Measurements from ENCODE around the gene PTDSS2. TPM values are rescaled to one million over a fixed set of nuclear protein-coding genes. Genes with fewer than 3 reads are reported as not detected.
A peak's percentile ranks its signal among the peaks of the same experiment; 100 is the strongest.

PTDSS2 gene
- total RNA-seq, 1 experiment from 2014 or later, result 28.2 TPM

DNA sequence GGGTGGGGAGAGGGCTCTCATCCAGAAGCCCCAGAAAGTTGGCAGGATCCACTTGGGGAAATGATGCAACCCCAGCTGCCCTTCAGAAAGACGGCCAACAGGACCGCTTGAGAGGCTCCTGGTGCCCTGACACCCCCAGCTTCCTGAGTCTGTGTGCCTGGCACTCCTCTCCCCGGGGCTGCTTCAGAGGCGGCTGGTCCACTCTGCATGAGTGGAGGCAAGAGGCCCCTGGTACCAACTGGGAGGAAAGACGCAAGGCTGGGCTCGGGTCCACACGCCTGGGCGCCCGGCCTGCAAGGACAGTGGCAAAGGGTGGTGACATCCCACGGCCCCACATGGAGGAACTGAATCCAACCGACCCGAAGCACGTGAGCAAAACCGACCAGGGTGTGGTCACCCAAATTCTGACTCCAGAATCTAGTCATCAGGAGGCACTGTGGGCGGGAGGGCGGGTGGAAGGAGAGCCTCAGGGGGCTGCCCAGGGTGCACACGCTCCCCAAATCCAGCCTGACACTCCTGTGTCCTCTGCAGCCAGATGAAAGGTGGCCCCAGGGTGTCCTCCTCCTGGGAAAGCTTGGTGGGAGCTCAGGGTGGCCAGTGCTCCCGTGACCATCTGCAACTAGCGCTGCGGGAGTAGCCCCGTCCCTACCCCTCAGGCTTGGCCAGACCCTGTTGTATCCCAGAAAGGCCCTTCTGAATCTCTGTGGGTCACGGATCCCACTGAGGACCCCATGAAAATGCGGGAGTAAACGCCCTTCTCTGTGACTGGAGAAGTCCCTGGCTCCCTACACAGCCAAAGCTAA, 53.3 kb downstream of the PTDSS2 start:
- intact Hi-C loops (cut with micrococcal nuclease), result loop anchor here (2.0 kb wide), 1 partner anchor 15 kb away; no protein-coding TSS in a partner anchor
- Mint-ChIP-seq H3K36me3 (ENCODE audit: insufficient read depth, unreplicated experiment) (peaks cover 64% of the 10 kb centered on the region), H3K27ac (ENCODE audit: low read depth, unreplicated experiment) (peak overlapping the region; percentile 23), H3K9me3 (ENCODE audit: unreplicated experiment) (no peaks in the 10 kb centered on the region), H3K4me3 (ENCODE audit: unreplicated experiment) (peak overlapping the region; percentile 95), H3K27me3 (ENCODE audit: insufficient read depth, unreplicated experiment) (no peaks in the 10 kb centered on the region), H3K4me1 (ENCODE audit: insufficient read depth, unreplicated experiment) (peaks cover 6% of the 10 kb centered on the region)
- BruUV-seq (replicated peaks), result no TSS peak
- CTCF ChIA-PET, result interaction anchor here (0.6 to 6.8 kb wide), 3 partner anchors 15 to 116 kb away, joined by 3 to 34 read pairs (median 33); partner anchors contain the start of gene PTDSS2
- peak; percentile 85 for DNase-seq (ENCODE audit: unreplicated experiment)
- TF ChIP-seq, protein P1, sequence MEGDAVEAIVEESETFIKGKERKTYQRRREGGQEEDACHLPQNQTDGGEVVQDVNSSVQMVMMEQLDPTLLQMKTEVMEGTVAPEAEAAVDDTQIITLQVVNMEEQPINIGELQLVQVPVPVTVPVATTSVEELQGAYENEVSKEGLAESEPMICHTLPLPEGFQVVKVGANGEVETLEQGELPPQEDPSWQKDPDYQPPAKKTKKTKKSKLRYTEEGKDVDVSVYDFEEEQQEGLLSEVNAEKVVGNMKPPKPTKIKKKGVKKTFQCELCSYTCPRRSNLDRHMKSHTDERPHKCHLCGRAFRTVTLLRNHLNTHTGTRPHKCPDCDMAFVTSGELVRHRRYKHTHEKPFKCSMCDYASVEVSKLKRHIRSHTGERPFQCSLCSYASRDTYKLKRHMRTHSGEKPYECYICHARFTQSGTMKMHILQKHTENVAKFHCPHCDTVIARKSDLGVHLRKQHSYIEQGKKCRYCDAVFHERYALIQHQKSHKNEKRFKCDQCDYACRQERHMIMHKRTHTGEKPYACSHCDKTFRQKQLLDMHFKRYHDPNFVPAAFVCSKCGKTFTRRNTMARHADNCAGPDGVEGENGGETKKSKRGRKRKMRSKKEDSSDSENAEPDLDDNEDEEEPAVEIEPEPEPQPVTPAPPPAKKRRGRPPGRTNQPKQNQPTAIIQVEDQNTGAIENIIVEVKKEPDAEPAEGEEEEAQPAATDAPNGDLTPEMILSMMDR (IDR thresholded peaks at IDR 0.05; ENCODE audit: unreplicated experiment), result no peak
- POLR2A ChIA-PET, result interaction anchor here (1.6 to 6.5 kb wide), 4 partner anchors 9 to 296 kb away, joined by 3 to 81 read pairs (median 52); partner anchors contain the start of genes BET1L, PTDSS2 and RIC8A

DNA sequence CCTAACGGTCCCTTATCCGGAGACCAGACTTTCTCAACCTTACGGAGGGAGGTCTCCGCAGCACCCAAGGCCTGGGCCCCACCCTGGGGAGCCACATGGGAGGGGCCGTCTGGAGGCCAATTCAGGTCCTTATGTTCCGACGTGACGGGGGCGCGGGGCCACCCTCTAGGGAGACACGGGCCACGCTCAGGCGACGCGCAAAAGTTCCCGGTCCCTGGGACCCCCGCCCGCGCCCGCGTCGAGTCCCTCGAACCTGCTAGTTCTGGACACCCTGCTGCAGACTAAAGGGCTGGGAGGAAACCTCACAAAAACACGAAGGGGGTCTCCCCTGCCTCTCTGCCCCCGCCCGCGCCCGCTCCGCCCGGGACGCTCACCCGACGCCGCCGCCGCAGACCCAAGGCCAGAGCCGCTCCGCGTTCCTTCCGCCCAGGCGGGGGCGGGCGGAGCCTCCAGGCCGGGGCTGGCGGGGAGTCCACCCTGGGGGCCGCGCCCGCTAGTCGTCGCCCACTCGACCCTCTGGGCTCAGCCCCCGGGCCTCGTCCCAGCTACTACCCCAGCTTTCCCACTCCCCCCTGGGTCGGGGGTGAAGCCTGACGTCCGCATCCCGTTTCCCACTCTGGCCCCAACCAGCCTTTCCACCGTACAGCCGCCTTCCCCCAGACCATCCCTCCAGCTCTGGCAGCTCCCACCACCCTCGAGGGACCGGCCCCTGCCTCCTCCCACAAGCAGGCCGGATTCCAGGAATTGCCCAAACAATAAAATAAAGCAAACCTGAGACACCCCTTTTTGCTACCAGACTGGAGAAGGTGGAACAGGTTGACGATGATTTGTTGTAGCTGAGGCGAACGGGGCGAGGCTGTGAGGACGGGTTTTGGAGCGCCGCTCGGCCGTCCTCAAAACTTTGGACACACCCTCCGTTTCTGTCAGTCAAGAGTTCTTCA, 54.2 kb downstream of the PTDSS2 start:
- intact Hi-C loops (cut with micrococcal nuclease), result no loop called here
- Mint-ChIP-seq H3K27me3 (ENCODE audit: insufficient read depth, unreplicated experiment) (no peaks in the 10 kb centered on the region), H3K4me1 (ENCODE audit: insufficient read depth, unreplicated experiment) (peaks cover 6% of the 10 kb centered on the region), H3K36me3 (ENCODE audit: insufficient read depth, unreplicated experiment) (peaks cover 55% of the 10 kb centered on the region), H3K4me3 (ENCODE audit: unreplicated experiment) (peak overlapping the region; percentile 95), H3K9me3 (ENCODE audit: unreplicated experiment) (no peaks in the 10 kb centered on the region), H3K27ac (ENCODE audit: low read depth, unreplicated experiment) (peak overlapping the region; percentile 78)
- no TSS peak for BruUV-seq (replicated peaks)
- CTCF ChIA-PET, result interaction anchor here (0.6 to 6.8 kb wide), 5 partner anchors 10 to 340 kb away, joined by 3 to 34 read pairs (median 4); partner anchors contain the start of gene PTDSS2
- TF ChIP-seq, protein P1 (IDR thresholded peaks at IDR 0.05; ENCODE audit: unreplicated experiment), result no peak
- peak; percentile 73 for DNase-seq (ENCODE audit: unreplicated experiment)
- POLR2A ChIA-PET, result interaction anchor here (0.6 to 6.5 kb wide), 12 partner anchors 8 to 297 kb away, joined by 3 to 81 read pairs (median 4); partner anchors contain the start of genes BET1L, HRAS, PHRF1 and PKP3

DNA sequence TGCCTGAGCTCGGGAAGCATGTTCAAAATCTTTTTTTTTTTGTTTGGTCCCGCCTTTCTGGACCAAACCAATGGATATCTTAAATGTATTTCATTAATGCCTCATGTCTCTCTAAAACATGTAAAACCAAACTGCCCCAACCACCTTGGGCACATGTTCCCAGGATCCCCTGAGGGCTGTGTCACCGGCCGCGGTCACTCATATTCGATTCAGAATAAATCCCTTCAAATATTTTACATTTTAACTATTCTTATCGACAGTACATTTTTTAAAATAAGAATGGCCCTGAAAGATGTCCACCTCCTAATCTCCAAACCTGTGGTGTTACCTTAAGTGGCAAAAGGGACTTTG, 54.9 kb downstream of the PTDSS2 start:
- H3K27ac Mint-ChIP-seq (ENCODE audit: low read depth, unreplicated experiment), result peak overlapping the region; percentile 78
- TF ChIP-seq, protein P1 (IDR thresholded peaks at IDR 0.05; ENCODE audit: unreplicated experiment), result no peak
- BruUV-seq (replicated peaks), result no TSS peak
- no peak for DNase-seq (ENCODE audit: unreplicated experiment)
- ChIA-PET CTCF (interaction anchor here (0.6 to 6.8 kb wide), 4 partner anchors 11 to 339 kb away, joined by 3 to 34 read pairs (median 18); partner anchors contain the start of gene PTDSS2), POLR2A (interaction anchor here (0.6 to 6.5 kb wide), 11 partner anchors 12 to 297 kb away, joined by 3 to 81 read pairs (median 4); partner anchors contain the start of genes BET1L, HRAS, PHRF1 and PKP3)
- peak overlapping the region; percentile 95 for H3K4me3 Mint-ChIP-seq (ENCODE audit: unreplicated experiment)
- H3K36me3 Mint-ChIP-seq (ENCODE audit: insufficient read depth, unreplicated experiment), result peaks cover 53% of the 10 kb centered on the region
- peaks cover 6% of the 10 kb centered on the region for H3K4me1 Mint-ChIP-seq (ENCODE audit: insufficient read depth, unreplicated experiment)
- H3K27me3 Mint-ChIP-seq (ENCODE audit: insufficient read depth, unreplicated experiment), result no peaks in the 10 kb centered on the region
- H3K9me3 Mint-ChIP-seq (ENCODE audit: unreplicated experiment), result no peaks in the 10 kb centered on the region
- intact Hi-C loops (cut with micrococcal nuclease), result no loop called here

Data from MCF 10A (cell line).